OCI-M1 (cell line): Measurements from ENCODE around the gene FGF1.

Experiments
- DNase-seq: peaks from one replicate; lab custom pipeline; 2025; lab: John Stamatoyannopoulos, UW

The FGF1 gene

DNA sequence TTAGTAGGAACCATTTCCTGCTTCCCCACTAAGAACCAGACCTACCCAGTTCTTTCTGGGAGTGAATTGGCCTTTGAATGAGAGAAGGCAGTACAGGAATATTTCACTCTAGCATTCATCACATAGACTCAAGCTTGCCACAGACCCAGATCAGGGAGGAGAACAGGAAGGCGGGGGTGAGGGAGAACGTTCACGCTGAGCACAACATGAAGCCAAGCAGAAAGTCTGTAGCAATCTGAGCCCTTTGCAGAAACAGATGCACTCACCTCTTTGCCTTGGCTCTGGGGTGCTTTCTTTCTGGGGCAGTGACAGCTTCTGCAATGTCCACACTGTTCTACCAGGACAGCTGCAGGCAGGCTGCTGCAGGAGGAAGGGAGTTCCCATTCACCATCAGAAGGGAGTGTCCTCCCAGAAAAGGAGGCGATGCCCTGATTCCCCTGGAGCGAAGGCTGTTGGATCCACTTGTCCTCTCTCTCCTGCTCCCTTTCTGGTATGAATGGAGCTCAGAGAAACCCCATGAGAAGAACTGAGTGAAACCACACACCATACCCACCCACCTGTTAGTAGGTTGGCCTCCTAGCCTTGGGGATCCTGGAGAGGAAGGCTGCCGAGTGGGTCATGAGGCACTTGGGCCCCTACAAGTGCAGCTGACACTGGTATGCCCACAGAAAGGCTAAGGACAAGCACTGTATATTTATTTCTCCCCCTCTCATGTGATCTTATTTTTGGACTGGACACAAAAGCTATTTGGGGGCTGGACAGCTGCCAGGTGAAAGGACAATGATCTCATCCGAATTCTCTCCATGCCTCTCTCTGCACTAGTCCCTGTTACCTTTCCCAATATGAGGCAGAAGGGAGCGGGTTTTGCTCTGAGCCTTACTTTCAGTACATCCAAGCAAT, 11.7 kb upstream of the FGF1 start:
- no peak for DNase-seq

DNA sequence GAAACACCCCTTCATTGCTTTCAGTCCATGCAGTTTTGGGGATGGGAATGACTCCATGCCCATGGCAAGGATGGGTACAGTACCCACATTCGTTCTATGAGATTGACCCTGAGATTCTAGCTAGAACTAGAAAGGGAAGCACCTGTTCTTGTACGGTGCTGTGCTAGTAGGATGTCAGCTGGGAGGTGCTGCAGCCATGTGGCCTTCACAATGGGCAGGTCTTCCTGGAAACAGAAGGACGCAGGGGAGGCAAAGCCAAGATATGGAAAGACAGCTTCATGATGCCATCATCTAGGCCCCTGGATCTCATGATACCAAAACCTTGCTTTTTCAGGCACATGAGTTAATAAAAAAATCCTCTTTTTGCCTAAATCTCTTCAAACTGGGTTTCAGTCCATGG, 10.5 kb upstream of the FGF1 start:
- no peak for DNase-seq

DNA sequence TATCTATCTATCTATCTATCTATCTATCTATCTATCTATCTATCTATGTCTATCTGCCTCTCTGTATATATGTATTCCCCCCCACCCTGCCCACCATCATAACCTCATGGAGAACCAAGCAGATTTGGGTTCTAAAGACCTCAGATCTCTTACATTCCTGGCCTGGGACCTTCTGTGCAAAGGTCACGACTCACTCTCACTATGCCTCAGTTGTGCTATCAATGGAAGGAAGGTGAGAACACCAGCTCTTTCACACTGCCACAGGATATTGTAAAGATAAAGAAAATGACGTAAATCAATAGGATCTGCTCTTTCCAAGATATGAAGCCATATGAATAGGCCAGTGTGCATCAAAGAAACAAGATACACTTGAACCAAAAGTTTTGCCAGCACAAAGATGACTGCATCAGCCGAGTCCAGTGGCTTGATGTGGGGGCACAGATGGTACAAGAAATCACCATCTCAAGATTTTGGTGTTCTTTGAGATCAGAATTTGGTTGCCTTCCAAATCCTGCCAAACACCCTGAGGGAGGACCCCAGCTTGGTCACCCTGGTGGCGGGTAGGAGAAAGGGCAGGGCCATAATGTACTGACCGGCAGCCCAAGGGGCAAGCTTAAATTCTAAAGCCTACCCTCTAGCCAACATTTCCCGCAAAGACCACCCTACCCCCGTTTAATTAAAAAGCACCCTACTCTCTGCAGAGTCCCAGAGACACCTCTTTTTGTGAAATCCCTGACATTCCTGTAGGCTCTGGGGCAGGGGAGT, 8.4 kb upstream of the FGF1 start:
- no peak for DNase-seq

- no peak for DNase-seq
These were observed 6.5 kb upstream of the FGF1 start for GRCh38 chr5:142692321-142692894.

DNA sequence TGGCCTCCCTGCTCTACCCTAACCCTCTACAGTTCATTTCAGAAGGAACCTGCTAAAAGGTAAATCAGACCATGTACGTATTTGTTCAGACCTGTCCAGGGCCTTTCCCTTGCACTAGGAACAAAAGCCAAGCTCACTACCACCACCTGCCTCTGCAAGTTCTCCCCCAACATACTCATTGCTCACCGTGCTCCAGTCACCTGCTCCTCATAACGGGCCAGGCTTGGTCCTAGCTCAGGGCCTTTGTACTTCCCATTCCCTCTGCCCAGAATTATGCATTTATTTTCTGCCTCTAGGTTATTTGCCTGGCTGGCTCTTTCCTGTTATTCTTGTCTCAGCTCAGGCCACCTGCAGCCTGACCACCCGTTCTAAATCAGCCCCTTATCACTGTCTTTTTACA, 4.8 kb upstream of the FGF1 start:
- no peak for DNase-seq

GRCh38 chr5:142689081-142689480, 3.2 kb upstream of the FGF1 start:
- DNase-seq: no peak

GRCh38 chr5:142688281-142688989, 2.5 kb upstream of the FGF1 start:
- DNase-seq: no peak

DNA sequence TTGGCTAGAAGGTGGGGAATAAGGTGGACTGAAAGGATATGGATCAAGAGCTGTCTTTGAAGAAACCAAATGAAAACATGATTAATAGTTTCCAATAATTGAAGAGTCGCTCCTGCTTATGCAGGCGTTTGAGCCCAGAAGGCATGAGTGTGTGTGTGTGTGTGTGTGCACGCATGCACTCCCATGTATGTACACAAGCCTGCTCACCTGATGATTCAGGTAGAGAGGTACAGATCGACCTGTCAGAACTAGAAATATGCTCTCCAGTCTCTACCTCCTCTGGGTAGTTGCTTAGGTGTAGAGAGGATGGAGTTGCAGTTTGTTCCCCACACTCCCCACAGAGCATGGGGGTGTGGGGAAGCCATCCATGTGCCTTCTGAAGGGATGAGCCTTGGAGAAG, 1.1 kb upstream of the FGF1 start:
- no peak for DNase-seq

- no peak for DNase-seq
These were observed 382 bp upstream of the FGF1 start for GRCh38 chr5:142686210-142686734.

- DNase-seq: no peak
These were observed 1.3 kb downstream of the FGF1 start for GRCh38 chr5:142684508-142685041.

GRCh38 chr5:142683881-142684505, 1.9 kb downstream of the FGF1 start:
- no peak for DNase-seq

- DNase-seq: no peak
These were observed 2.8 kb downstream of the FGF1 start for GRCh38 chr5:142683116-142683515.

- DNase-seq: no peak
These were observed 5.2 kb downstream of the FGF1 start for GRCh38 chr5:142680605-142681259.

DNA sequence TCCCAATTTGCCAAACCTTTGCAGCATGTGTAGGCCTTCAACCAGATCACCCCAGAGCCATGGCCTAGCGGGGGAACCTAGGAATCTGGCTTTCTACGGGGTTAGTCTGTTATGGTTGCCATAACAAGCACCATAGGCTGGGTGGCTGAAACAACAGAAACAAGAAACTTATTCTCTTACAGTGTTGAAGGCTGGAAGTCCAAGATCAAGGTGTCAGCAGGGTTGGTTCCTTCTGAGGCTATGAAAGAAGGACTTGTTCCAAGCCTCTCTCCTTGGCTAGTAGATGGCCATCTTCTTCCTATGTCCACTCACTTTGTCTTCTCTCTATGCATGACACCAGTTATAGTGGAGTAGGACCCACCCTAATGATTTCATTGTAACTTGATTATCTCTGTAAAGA, 6.1 kb downstream of the FGF1 start:
- no peak for DNase-seq

GRCh38 chr5:142678529-142678928, 7.4 kb downstream of the FGF1 start:
- DNase-seq: no peak

GRCh38 chr5:142677198-142677597, 8.7 kb downstream of the FGF1 start:
- DNase-seq: no peak

- no peak for DNase-seq
These were observed 9.6 kb downstream of the FGF1 start for GRCh38 chr5:142676318-142676717.

DNA sequence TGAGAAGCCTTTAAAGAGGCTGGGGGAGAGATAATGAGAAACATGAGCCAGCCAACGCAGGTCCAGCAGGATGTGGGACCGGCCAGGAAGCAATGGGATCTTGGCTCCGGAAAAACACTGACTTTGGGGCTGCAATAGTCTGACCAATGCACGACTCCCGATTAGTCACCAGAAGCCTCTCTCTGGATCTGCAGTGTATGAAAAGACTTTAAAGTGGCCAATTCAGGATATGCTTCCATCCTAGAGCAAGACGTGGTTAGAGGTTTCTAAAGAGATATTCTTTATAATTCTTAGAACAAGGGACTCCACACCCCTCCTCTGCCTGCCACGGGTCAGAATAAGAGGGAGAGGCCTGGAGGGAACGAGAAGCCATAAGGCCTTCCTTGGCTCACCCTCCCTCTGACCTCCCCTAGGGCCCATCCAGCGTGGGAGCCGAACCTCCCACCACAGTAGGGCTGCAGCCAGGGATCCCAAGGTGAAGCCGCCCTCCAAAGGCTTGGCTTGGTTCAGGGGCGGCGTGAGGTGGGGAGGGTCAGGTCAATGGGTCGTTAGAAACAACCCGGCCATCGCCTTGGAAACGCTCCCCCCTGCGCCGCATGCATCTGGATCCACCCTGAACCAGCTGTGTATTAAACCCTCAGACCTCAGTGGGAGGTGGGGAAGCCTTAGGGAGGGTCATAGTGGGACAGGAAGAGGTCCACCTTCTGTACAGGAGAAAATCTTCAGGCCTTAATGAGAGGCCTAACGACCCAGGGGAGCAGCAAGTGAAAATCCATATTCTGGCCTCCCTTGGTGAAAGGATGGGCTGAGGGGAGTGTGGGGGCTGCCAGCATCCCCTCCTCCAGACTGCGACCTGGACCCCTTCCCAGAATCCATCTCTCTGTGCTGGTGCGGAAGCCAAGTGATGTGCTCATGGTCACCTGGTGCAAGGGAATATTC, 11.1 kb downstream of the FGF1 start:
- no peak for DNase-seq

- DNase-seq: no peak
These were observed 14.1 kb downstream of the FGF1 start for GRCh38 chr5:142671801-142672200.

DNA sequence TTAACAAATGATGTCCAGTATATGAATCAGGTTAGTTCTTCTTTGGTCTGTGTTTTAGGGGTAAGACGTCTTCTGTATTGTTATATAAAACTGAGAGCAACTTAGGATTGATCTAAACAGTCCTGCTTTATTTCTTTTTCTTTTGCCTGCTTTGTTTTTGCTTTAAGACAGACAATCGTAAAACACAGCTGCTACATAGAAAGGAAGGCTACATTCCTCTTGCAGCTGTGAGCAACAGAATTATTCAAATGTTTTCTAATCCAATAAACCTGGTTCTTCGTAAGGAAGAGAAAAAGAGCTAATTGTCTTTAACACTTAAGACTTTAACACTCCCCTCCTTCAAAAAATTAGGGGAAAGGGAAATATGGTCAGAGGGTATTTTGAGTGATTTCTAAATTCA, 14.6 kb downstream of the FGF1 start:
- no peak for DNase-seq
